Measurements from ENCODE around the gene NCOA7. TPM values are rescaled to one million over a fixed set of nuclear protein-coding genes. Genes with fewer than 3 reads are reported as not detected.

Gene NCOA7
- total and polyA plus RNA-seq, 9 of the 15 experiments (the other 6 are each of a cell fraction or from before 2014, with no cell fraction given), result 5.8 to 14.6 (median 9.3) TPM

GRCh38 chr6:125811259-125811658 is 20.5 kb downstream of the NCOA7 start (continued):
- TF ChIP-seq, protein P1, sequence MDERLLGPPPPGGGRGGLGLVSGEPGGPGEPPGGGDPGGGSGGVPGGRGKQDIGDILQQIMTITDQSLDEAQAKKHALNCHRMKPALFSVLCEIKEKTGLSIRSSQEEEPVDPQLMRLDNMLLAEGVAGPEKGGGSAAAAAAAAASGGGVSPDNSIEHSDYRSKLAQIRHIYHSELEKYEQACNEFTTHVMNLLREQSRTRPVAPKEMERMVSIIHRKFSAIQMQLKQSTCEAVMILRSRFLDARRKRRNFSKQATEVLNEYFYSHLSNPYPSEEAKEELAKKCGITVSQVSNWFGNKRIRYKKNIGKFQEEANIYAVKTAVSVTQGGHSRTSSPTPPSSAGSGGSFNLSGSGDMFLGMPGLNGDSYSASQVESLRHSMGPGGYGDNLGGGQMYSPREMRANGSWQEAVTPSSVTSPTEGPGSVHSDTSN (CRISPR knock-in tag; IDR thresholded peaks at IDR 0.05; ENCODE audit: low read depth), result no peak
- TF ChIP-seq, protein P1 (tag; conservative IDR thresholded peaks at IDR 0.05; ENCODE audit: low read depth), result peak; percentile 77
- no peak for TF ChIP-seq KLF16 (IDR thresholded peaks at IDR 0.05)
- TF ChIP-seq, protein P2, sequence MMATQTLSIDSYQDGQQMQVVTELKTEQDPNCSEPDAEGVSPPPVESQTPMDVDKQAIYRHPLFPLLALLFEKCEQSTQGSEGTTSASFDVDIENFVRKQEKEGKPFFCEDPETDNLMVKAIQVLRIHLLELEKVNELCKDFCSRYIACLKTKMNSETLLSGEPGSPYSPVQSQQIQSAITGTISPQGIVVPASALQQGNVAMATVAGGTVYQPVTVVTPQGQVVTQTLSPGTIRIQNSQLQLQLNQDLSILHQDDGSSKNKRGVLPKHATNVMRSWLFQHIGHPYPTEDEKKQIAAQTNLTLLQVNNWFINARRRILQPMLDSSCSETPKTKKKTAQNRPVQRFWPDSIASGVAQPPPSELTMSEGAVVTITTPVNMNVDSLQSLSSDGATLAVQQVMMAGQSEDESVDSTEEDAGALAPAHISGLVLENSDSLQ (IDR thresholded peaks at IDR 0.05), result peak; percentile 40; the same call in 1 of the 2 replicates

DNA sequence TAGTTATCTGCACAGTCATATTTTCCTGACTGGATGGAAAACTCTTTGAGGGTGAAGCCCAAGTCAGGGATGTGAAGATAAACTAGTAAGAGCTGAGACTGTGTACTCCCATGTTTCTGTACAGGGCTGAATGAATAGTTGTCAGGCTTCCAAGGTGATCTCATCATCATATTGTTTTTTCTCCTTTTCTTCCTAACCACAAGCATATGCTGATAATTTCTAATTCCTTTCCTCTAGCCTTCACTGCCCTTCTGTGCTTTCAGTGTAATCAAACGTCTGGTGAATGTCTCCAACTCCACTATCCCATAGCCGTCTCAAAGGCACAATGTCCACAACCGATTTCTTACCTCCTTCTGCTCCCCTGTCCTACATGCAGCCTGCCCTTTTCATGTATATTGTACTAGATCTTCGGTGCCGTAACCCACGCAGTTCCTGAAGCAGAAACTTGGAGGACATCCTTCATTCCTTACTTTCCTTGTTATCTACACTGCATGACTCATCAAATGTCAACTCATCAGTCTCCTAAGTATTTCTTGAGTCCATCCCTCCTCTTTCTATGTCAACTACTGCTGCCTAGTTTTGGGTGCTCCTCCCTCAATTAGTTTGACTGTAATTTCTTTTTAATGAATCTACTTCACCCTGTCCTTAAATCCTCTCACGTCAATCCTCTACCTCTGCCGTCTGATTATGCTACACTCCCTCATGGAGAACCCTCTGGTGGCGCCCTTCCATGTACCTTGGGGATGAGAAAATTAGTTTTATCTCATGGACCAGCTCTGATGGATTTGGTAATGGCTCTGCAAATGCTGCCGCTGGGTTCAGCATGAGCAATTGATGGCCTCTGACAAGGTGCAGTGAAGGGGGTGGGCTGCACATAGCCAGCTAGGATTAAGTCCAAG is 21.9 kb downstream of the NCOA7 start:
- Histone ChIP-seq H3K4me2 (ENCODE audit: insufficient read depth, low read length) (peak overlapping the region; percentile 85), H3K9me1 (ENCODE audit: control insufficient read depth, insufficient read depth, low read length) (peaks cover 8% of the 10 kb centered on the region), H3K9ac (ENCODE audit: insufficient read depth in 1 of 2, low read depth in 2 of 2, low read length in 2 of 2) (peak overlapping the region; percentile 45 to 56; a peak in 3 of 4 replicates), H2AFZ (ENCODE audit: low read depth, low read length) (peak overlapping the region; percentile 76), H4K20me1 (replicated peaks; ENCODE audit: control insufficient read depth, insufficient read depth, low read length) (no peaks in the 10 kb centered on the region), H3K4me3 (0 out of 2 replicates have a peak overlapping the region, but pooled peaks have one; percentile 16), H3K27ac (ENCODE audit: extremely low read depth, low read depth, low read length) (peak overlapping the region; percentile 81), H3K79me2 (ENCODE audit: control insufficient read depth, insufficient read depth, low read length) (peaks cover 17% of the 10 kb centered on the region; the same call in 2 of the 3 replicates), H3K27me3 (ENCODE audit: control insufficient read depth in 2 of 2, insufficient read depth in 2 of 2, low read length in 2 of 2) (no peaks in the 10 kb centered on the region), H3K36me3 (ENCODE audit: control insufficient read depth, insufficient read depth, low read length) (peaks cover 9% of the 10 kb centered on the region), H3K4me1 (replicated peaks in 1 of 2; ENCODE audit: control insufficient read depth in 2 of 2, insufficient read depth in 2 of 2, low read length in 2 of 2) (peaks cover 14 to 32% of the 10 kb centered on the region in 2 experiments; a peak in 4 of 5 replicates), H3K9me3 (replicated peaks; ENCODE audit: control insufficient read depth, insufficient read depth, low read depth, low read length) (no peaks in the 10 kb centered on the region)
- ATAC-seq, result peak; percentile 82
- ChIA-PET POLR2A (interaction anchor here (0.6 to 1.5 kb wide), 4 partner anchors 12 to 173 kb away, joined by 3 to 8 read pairs (median 4); partner anchors contain the start of genes NCOA7 and TRMT11), CTCF (ENCODE audit: low intra/inter-chr PET ratio) (no interaction called here)
- peak; percentile 89 for FAIRE-seq
- in situ Hi-C loops (cut with MboI), result no loop called here
- WGBS (ENCODE audit: insufficient coverage, low coverage, missing lambda C conversion rate), result 1% methylated on average over 10 of the region's 10 CpGs
- DNase-seq (ENCODE audit: extremely low read depth in 1 of 4, low spot score in 3 of 4), result peak; percentile 62 to 82 (median 70)
- intact Hi-C loops (cut with micrococcal nuclease), result no loop called here
- BruUV-seq (replicated peaks), result no TSS peak
- TF ChIP-seq MTA3 (IDR thresholded peaks at IDR 0.05; ENCODE audit: borderline replicate concordance) (peak; percentile 83), ZC3H11A (IDR thresholded peaks at IDR 0.05; ENCODE audit: low read depth, low read length) (no peak), TBP (optimal IDR thresholded peaks at IDR 0.05; ENCODE audit: low read depth, low read length) (no peak), RBM25 (IDR thresholded peaks at IDR 0.05; ENCODE audit: low read depth, low read length, severe bottlenecking) (no peak), PPARD (CRISPR knock-in tag; IDR thresholded peaks at IDR 0.05) (no peak), NR1H2 (CRISPR knock-in tag; IDR thresholded peaks at IDR 0.05) (no peak), BRF1 (IDR thresholded peaks at IDR 0.05; ENCODE audit: borderline replicate concordance, extremely low read depth, insufficient read length) (no peak), CBX2 (IDR thresholded peaks at IDR 0.05; ENCODE audit: insufficient read depth, low read length, poor library complexity, severe bottlenecking) (no peak), ZNF165 (CRISPR knock-in tag; IDR thresholded peaks at IDR 0.05; ENCODE audit: borderline replicate concordance) (no peak), BCOR (IDR thresholded peaks at IDR 0.05) (peak; percentile 72; the same call in 1 of the 2 replicates)
- TF ChIP-seq, protein P3, sequence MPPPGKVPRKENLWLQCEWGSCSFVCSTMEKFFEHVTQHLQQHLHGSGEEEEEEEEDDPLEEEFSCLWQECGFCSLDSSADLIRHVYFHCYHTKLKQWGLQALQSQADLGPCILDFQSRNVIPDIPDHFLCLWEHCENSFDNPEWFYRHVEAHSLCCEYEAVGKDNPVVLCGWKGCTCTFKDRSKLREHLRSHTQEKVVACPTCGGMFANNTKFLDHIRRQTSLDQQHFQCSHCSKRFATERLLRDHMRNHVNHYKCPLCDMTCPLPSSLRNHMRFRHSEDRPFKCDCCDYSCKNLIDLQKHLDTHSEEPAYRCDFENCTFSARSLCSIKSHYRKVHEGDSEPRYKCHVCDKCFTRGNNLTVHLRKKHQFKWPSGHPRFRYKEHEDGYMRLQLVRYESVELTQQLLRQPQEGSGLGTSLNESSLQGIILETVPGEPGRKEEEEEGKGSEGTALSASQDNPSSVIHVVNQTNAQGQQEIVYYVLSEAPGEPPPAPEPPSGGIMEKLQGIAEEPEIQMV (tag; conservative IDR thresholded peaks at IDR 0.05; ENCODE audit: low read depth), result no peak
